SH-SY5Y (cell line): ENCODE data around the gene EIF4E.

Experiments used
- GATA2 ChIP-seq: IDR thresholded peaks from 2 replicates; pipeline ENCODE4 v1.6.1; 2011; ENCODE audit warnings: mild to moderate bottlenecking, low read depth, low read length
- GATA3 ChIP-seq: IDR thresholded peaks from 2 replicates; pipeline ENCODE4 v1.6.1; 2011; ENCODE audit warnings: low read depth, mild to moderate bottlenecking, low read length, moderate library complexity

- TF ChIP-seq GATA2 (no peak), GATA3 (no peak)
Measured at GRCh38 chr4:98921292-98921691, 7.6 kb downstream of the EIF4E start.
